ENCODE results near the gene PSAPL1.

DNA sequence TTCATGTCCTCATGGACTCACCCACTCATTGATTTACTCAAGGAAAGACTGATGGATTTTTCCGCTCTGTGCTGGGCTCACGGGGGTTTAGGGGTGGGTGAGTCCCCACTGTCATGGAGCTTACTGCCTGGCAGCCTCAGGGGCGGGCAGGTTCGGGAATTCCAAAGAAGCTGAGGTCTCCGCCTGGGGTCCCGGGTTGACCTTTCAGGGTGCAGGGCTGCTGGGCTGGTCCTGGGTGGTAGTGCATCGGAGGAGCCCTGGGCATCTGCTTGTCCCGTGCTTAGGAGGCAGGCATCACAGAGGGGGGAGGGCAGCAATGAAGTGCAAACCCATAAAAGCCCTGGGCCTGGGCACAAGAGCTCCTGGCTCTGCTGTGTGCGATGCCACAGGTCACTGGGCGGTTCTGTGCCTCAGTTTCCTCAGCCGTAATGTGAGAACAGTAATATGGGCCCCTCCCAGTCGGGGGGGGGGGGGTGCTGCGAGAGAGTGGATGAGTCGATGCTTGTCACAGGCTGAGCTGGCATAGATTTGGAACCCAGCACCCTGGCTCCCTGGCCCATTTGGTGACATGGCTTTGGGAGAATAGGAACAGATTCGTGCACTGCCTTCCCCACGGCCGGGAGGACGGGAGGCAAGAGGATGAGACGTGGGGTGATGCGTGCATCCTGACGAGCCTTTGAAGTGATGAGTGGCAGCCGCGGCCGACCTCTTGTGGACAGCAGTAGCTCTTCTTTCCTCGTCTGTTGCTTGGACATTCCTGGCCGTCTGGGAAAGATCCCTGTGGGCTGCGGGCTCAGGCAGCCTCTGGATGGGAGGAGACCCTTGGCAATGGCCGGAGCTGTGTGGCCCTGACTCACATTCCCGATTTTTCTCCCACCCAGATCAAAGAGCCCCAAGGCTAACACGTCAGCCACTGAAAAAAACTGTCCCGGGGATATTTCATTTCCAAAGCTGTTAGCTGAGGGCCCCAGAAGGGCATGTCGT lies 42.0 kb downstream of the PSAPL1 start:
- TF ChIP-seq, protein P1, sequence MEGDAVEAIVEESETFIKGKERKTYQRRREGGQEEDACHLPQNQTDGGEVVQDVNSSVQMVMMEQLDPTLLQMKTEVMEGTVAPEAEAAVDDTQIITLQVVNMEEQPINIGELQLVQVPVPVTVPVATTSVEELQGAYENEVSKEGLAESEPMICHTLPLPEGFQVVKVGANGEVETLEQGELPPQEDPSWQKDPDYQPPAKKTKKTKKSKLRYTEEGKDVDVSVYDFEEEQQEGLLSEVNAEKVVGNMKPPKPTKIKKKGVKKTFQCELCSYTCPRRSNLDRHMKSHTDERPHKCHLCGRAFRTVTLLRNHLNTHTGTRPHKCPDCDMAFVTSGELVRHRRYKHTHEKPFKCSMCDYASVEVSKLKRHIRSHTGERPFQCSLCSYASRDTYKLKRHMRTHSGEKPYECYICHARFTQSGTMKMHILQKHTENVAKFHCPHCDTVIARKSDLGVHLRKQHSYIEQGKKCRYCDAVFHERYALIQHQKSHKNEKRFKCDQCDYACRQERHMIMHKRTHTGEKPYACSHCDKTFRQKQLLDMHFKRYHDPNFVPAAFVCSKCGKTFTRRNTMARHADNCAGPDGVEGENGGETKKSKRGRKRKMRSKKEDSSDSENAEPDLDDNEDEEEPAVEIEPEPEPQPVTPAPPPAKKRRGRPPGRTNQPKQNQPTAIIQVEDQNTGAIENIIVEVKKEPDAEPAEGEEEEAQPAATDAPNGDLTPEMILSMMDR (IDR thresholded peaks at IDR 0.05), result no peak
- TF ChIP-seq TCF7L2 (IDR thresholded peaks at IDR 0.05; ENCODE audit: low read depth, low read length) (no peak), POLR2AphosphoS5 (IDR thresholded peaks at IDR 0.05; ENCODE audit: low read depth, low read length) (no peak)
- TF ChIP-seq, protein P2, sequence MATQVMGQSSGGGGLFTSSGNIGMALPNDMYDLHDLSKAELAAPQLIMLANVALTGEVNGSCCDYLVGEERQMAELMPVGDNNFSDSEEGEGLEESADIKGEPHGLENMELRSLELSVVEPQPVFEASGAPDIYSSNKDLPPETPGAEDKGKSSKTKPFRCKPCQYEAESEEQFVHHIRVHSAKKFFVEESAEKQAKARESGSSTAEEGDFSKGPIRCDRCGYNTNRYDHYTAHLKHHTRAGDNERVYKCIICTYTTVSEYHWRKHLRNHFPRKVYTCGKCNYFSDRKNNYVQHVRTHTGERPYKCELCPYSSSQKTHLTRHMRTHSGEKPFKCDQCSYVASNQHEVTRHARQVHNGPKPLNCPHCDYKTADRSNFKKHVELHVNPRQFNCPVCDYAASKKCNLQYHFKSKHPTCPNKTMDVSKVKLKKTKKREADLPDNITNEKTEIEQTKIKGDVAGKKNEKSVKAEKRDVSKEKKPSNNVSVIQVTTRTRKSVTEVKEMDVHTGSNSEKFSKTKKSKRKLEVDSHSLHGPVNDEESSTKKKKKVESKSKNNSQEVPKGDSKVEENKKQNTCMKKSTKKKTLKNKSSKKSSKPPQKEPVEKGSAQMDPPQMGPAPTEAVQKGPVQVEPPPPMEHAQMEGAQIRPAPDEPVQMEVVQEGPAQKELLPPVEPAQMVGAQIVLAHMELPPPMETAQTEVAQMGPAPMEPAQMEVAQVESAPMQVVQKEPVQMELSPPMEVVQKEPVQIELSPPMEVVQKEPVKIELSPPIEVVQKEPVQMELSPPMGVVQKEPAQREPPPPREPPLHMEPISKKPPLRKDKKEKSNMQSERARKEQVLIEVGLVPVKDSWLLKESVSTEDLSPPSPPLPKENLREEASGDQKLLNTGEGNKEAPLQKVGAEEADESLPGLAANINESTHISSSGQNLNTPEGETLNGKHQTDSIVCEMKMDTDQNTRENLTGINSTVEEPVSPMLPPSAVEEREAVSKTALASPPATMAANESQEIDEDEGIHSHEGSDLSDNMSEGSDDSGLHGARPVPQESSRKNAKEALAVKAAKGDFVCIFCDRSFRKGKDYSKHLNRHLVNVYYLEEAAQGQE (IDR thresholded peaks at IDR 0.05; ENCODE audit: insufficient read depth in 1 of 2, low read depth in 2 of 2, low read length in 1 of 2), result no peak
